Thoracic aorta (tissue), 2 donors: Measurements from ENCODE around the gene ZBTB4. TPM values are rescaled to one million over a fixed set of nuclear protein-coding genes. Genes with fewer than 3 reads are reported as not detected.

Source experiments
- ATAC-seq: fragments of 150-250 bp; one replicate; pipeline ENCODE4 v1.8.0; 2017; ENCODE audit warnings: low read depth; ENCODE audit not compliant: insufficient number of reproducible peaks, low FRiP score
- DNase-seq: peaks from one replicate; pipeline ENCODE4 v3.0.0-alpha.2; 2020; ENCODE audit warnings: low spot score
- H3K27ac ChIP-seq, 2 donors: fragments of 200-600 bp; sonication (generic); 1 replicate in 1 of 2; 2 replicates in 1 of 2; pipeline ENCODE4 v1.5.1; 2016; ENCODE audit warnings: mild to moderate bottlenecking in 2 of 2, moderate library complexity in 2 of 2
- H3K27me3 ChIP-seq: fragments of 200-600 bp; sonication (generic); replicated peaks from 2 replicates; pipeline ENCODE4 v1.6.0; 2016; ENCODE audit warnings: mild to moderate bottlenecking; ENCODE audit not compliant: insufficient read depth
- H3K36me3 ChIP-seq: fragments of 200-600 bp; sonication (generic); one replicate; pipeline ENCODE4 v1.5.1; 2016
- H3K4me1 ChIP-seq, 2 donors: fragments of 200-600 bp; sonication (generic); 1 replicate in 1 of 2; 2 replicates in 1 of 2; pipeline versions ENCODE4 v1.5.1 to v1.6.0; 2016; ENCODE audit warnings: low read depth in 2 of 2, mild to moderate bottlenecking in 1 of 2; ENCODE audit not compliant: control insufficient read depth in 1 of 2
- H3K4me3 ChIP-seq: fragments of 200-600 bp; sonication (generic); 2 replicates; pipeline ENCODE4 v1.5.1; 2016; ENCODE audit warnings: mild to moderate bottlenecking
- H3K9me3 ChIP-seq: fragments of 200-600 bp; sonication (generic); 2 replicates; pipeline ENCODE4 v1.5.1; 2016
- CTCF ChIP-seq: fragments of 200-600 bp; sonication (generic); IDR thresholded peaks from one replicate; pipeline ENCODE4 v1.5.1; 2019; ENCODE audit warnings: antibody characterized with exemption
- total RNA-seq, 2 donors: library from RNA; depleted of rRNA; stranded (reverse); fragments of >200 nt; gene quantifications; one replicate each; pipeline versions ENCODE4 v1.1.0 to v1.2.3, GENCODE V29; 2016

Gene ZBTB4
- total RNA-seq, 2 donors from 2014 or later: 56.2 to 72.3 TPM

- no peak for DNase-seq
- H3K36me3 ChIP-seq: no peaks in the 10 kb centered on the region
- H3K9me3 ChIP-seq: no peaks in the 10 kb centered on the region
- no peak overlapping the region for H3K27ac ChIP-seq
- TF ChIP-seq CTCF: no peak
- H3K4me3 ChIP-seq: no peak overlapping the region
- no peaks in the 10 kb centered on the region for H3K4me1 ChIP-seq
- ATAC-seq: no peak
- H3K27me3 ChIP-seq: no peaks in the 10 kb centered on the region
These were observed 68.0 kb downstream of the ZBTB4 start for GRCh38 chr17:7411427-7411750.

DNA sequence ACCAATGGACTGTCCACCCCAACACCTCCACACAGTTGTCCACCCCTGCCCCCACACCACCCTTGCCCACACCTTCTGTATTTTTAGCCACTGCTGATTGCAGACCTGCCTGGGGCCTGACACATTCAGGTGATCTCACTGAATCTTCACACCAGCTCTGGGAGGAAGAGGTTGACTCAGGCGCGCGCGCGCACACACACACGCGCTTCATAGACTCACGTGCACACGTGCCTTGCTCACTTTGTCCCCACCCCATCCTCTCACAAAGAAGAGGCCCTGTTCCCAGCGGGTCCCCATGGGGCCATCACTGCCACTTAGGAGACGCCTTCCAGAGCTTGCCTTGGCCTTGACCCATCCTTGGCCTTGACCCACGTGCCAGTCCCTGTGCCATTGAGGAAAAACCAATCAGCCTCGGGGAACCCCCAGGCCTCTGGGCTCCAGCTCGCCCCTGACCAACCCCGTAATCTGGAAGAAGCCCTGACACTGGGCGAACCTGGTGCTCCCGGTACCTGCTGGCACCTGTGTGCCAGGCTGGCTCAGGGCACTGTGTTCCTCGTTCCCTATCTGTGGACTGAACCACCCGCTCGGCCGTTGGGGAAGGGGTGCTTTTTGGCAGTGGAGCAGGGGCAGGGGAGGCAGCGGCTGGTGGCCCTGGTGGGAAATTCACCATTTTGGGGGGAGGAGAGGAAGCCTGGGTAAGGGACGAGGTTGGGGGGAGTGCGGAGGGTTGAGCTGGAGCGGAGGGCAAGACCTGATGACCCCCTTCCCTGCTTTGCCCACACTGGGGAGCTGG lies 68.6 kb downstream of the ZBTB4 start:
- no peaks in the 10 kb centered on the region for H3K9me3 ChIP-seq
- H3K36me3 ChIP-seq: no peaks in the 10 kb centered on the region
- ATAC-seq: no peak
- H3K4me3 ChIP-seq: no peak overlapping the region
- H3K27ac ChIP-seq: no peak overlapping the region
- peaks cover 0 to 5% of the 10 kb centered on the region in 2 donors for H3K4me1 ChIP-seq
- no peak for DNase-seq
- no peak for TF ChIP-seq CTCF
- no peaks in the 10 kb centered on the region for H3K27me3 ChIP-seq

DNA sequence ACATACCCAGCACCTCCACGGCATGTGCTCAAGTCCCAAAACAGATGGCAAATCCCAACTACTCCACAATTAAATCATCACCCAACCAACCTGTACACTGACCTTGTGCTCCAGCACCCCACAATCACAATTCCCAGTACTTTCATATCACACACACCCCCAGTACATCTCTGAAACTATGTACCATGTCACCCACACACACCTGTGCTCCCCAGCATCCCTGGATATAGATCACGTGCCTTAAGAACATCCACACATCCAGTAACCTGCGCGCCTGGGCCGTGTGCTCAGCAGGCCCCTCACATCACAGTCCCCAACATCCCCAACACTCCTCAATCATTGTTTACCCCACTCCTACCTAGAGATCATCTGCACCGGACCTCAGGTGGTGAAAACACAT lies 69.7 kb downstream of the ZBTB4 start:
- no peaks in the 10 kb centered on the region for H3K9me3 ChIP-seq
- H3K36me3 ChIP-seq: no peaks in the 10 kb centered on the region
- H3K27ac ChIP-seq: no peak overlapping the region
- no peaks in the 10 kb centered on the region for H3K27me3 ChIP-seq
- ATAC-seq: no peak
- H3K4me3 ChIP-seq: no peak overlapping the region
- no peak for DNase-seq
- peaks cover 7 to 11% of the 10 kb centered on the region in 2 donors for H3K4me1 ChIP-seq
- TF ChIP-seq CTCF: no peak

Other genes with a start within 250 kb of the ZBTB4 start
- gene DVL2, start 245.1 kb downstream of the ZBTB4 start, total RNA-seq: 10 to 100 TPM; 52.8 to 68.5 TPM
- 10 to 100 TPM; 25.1 to 44.7 TPM for gene PHF23, start 240.2 kb downstream of the ZBTB4 start, total RNA-seq
- gene GABARAP, start 237.2 kb downstream of the ZBTB4 start, total RNA-seq: 100 to 1,000 TPM; 187 to 446 TPM
- gene CTDNEP1, start 227.9 kb downstream of the ZBTB4 start, total RNA-seq: 10 to 100 TPM; 51.3 to 51.7 TPM
- gene ELP5, start 227.4 kb downstream of the ZBTB4 start, total RNA-seq: 10 to 100 TPM; 15.8 to 19.0 TPM
- gene CLDN7, start 217.2 kb downstream of the ZBTB4 start, total RNA-seq: under 1 TPM in 1 of 2 donors, not detected in 1; 0.41 TPM
- gene SLC2A4, start 197.9 kb downstream of the ZBTB4 start, total RNA-seq: 1 to 10 TPM; 1.2 to 7.7 TPM
- not detected for gene YBX2, start 185.0 kb downstream of the ZBTB4 start, total RNA-seq
- 100 to 1,000 TPM; 118 to 130 TPM for gene EIF5A, start 172.0 kb downstream of the ZBTB4 start, total RNA-seq
- 10 to 100 TPM; 66.5 to 100.0 TPM for gene GPS2, start 164.3 kb downstream of the ZBTB4 start, total RNA-seq
- 10 to 100 TPM; 24.4 to 45.3 TPM for gene NEURL4, start 150.3 kb downstream of the ZBTB4 start, total RNA-seq
- gene ACAP1, start 143.1 kb downstream of the ZBTB4 start, total RNA-seq: 1 to 10 TPM; 6.8 to 9.9 TPM
- gene KCTD11, start 127.5 kb downstream of the ZBTB4 start, total RNA-seq: 10 to 100 TPM; 13.3 to 20.2 TPM
- gene TMEM95, start 124.5 kb downstream of the ZBTB4 start, total RNA-seq: not detected
- gene TNK1, start 98.5 kb downstream of the ZBTB4 start, total RNA-seq: 1 to 10 TPM; 3.7 to 4.7 TPM
- gene PLSCR3, start 85.1 kb downstream of the ZBTB4 start, total RNA-seq: 10 to 100 TPM; 31.0 to 49.4 TPM
- 10 to 100 TPM; 27.9 to 88.9 TPM for gene TMEM256, start 75.5 kb downstream of the ZBTB4 start, total RNA-seq
- 10 to 100 TPM in 1 of 2 donors, 1 to 10 TPM in 1; 9.2 to 20.8 TPM for gene NLGN2, start 71.8 kb downstream of the ZBTB4 start, total RNA-seq
- gene SPEM1, start 59.3 kb downstream of the ZBTB4 start, total RNA-seq: not detected
- gene SPEM2, start 54.0 kb downstream of the ZBTB4 start, total RNA-seq: not detected
- gene SPEM3, start 50.8 kb downstream of the ZBTB4 start, total RNA-seq: not detected
- 1 to 10 TPM; 7.7 to 9.7 TPM for gene TMEM102, start 44.2 kb downstream of the ZBTB4 start, total RNA-seq
- under 1 TPM in 1 of 2 donors, not detected in 1; 0.68 TPM for gene FGF11, start 40.1 kb downstream of the ZBTB4 start, total RNA-seq
- 10 to 100 TPM; 11.6 to 17.6 TPM for gene CHRNB1, start 34.6 kb downstream of the ZBTB4 start, total RNA-seq
- not detected for gene SLC35G6, start 1.8 kb upstream of the ZBTB4 start, total RNA-seq
- gene POLR2A, start 4.7 kb upstream of the ZBTB4 start, total RNA-seq: 100 to 1,000 TPM in 1 of 2 donors, 10 to 100 TPM in 1; 77.8 to 151 TPM
- 10 to 100 TPM; 54.6 to 98.3 TPM for gene TNFSF12, start 69.4 kb upstream of the ZBTB4 start, total RNA-seq
- gene TNFSF13, start 79.1 kb upstream of the ZBTB4 start, total RNA-seq: 10 to 100 TPM; 40.5 to 49.2 TPM
- 10 to 100 TPM; 47.0 to 80.7 TPM for gene SENP3, start 82.3 kb upstream of the ZBTB4 start, total RNA-seq
- gene CD68, start 100.0 kb upstream of the ZBTB4 start, total RNA-seq: 100 to 1,000 TPM in 1 of 2 donors, 10 to 100 TPM in 1; 70.8 to 133 TPM
- 10 to 100 TPM; 31.1 to 38.9 TPM for gene MPDU1, start 104.2 kb upstream of the ZBTB4 start, total RNA-seq
- gene SOX15, start 110.5 kb upstream of the ZBTB4 start, total RNA-seq: 1 to 10 TPM in 1 of 2 donors, under 1 TPM in 1; 0.81 to 2.8 TPM
- gene FXR2, start 135.3 kb upstream of the ZBTB4 start, total RNA-seq: 10 to 100 TPM; 42.8 to 53.9 TPM
- gene SAT2, start 148.2 kb upstream of the ZBTB4 start, total RNA-seq: 10 to 100 TPM; 29.8 to 30.9 TPM
- gene SHBG, start 150.5 kb upstream of the ZBTB4 start, total RNA-seq: not detected
- gene ATP1B2, start 171.3 kb upstream of the ZBTB4 start, total RNA-seq: 1 to 10 TPM; 1.1 to 1.4 TPM
- gene TP53, start 207.9 kb upstream of the ZBTB4 start, total RNA-seq: 10 to 100 TPM; 16.8 to 23.7 TPM
- 1 to 10 TPM; 2.9 to 3.4 TPM for gene WRAP53, start 208.8 kb upstream of the ZBTB4 start, total RNA-seq
- gene EFNB3, start 225.6 kb upstream of the ZBTB4 start, total RNA-seq: not detected
- gene DNAH2, start 238.1 kb upstream of the ZBTB4 start, total RNA-seq: under 1 TPM in 1 of 2 donors, not detected in 1; under 0.01 TPM